CD4-positive, alpha-beta T cell (primary cell): ENCODE data around the gene SELENOP. TPM values are rescaled to one million over a fixed set of nuclear protein-coding genes. Genes with fewer than 3 reads are reported as not detected.

Source experiments
- ATAC-seq: fragments of 200-7000 bp; cut with Tn5 transposase; one replicate; pipeline ENCODE4 v1.10.0; 2022; ENCODE audit warnings: mild to moderate bottlenecking; ENCODE audit not compliant: poor library complexity
- CTCF ChIA-PET: fragments of 350-600 bp; sonication (Branson Sonifier 250); formaldehyde crosslinking; loops from one replicate; lab custom pipeline; 2021; ENCODE audit warnings: antibody characterized with exemption, inconsistent platforms; lab: Charles Lee
- POLR2A ChIA-PET: fragments of 350-600 bp; sonication (Branson Sonifier 250); formaldehyde crosslinking; loops from one replicate; lab custom pipeline; 2021; ENCODE audit warnings: antibody characterized with exemption, inconsistent platforms; lab: Charles Lee
- DNase-seq, 14 experiments: peaks; one replicate each; pipeline ENCODE4 v3.0.0-alpha.2; 2013 to 2020; ENCODE audit warnings: mixed read lengths in 2 of 14
- H3K27ac ChIP-seq, 2 donors: one replicate each; pipeline versions ENCODE4 v1.5.1 to v1.7.0; 2013; ENCODE audit warnings: low read length in 2 of 2, low read depth in 1 of 2, mild to moderate bottlenecking in 1 of 2
- H3K27me3 ChIP-seq, 2 experiments: 1 replicate in 1 of 2; 2 replicates in 1 of 2; pipeline versions ENCODE4 v1.6.1 to v1.7.0; 2013; ENCODE audit warnings: low read length in 2 of 2, control low read depth in 1 of 2, mild to moderate bottlenecking in 1 of 2, moderate library complexity in 1 of 2; ENCODE audit not compliant: insufficient read depth in 2 of 2, control insufficient read depth in 1 of 2
- H3K36me3 ChIP-seq: one replicate; pipeline ENCODE4 v1.6.1; 2013; ENCODE audit warnings: low read length, control low read depth; ENCODE audit not compliant: insufficient read depth
- H3K4me1 ChIP-seq: one replicate; pipeline ENCODE4 v1.6.1; 2013; ENCODE audit warnings: low read length, control low read depth; ENCODE audit not compliant: insufficient read depth
- H3K4me3 ChIP-seq: one replicate; pipeline ENCODE4 v1.5.1; 2013; ENCODE audit warnings: mild to moderate bottlenecking, low read length, moderate library complexity
- H3K9me3 ChIP-seq, 2 experiments: 1 replicate in 1 of 2; 2 replicates in 1 of 2; pipeline versions ENCODE4 v1.6.1 to v1.7.0; 2013; ENCODE audit warnings: low read length in 2 of 2, mild to moderate bottlenecking in 2 of 2, control low read depth in 1 of 2, moderate library complexity in 1 of 2; ENCODE audit not compliant: control insufficient read depth in 1 of 2, insufficient read depth in 1 of 2
- H3K27ac Mint-ChIP-seq: one replicate; pipeline ENCODE4 v1.8.0; 2020; ENCODE audit warnings: mixed read lengths
- H3K27me3 Mint-ChIP-seq: one replicate; pipeline ENCODE4 v1.8.0; 2021; ENCODE audit warnings: mixed read lengths
- H3K36me3 Mint-ChIP-seq: one replicate; pipeline ENCODE4 v1.8.0; 2021; ENCODE audit warnings: low read depth, mixed read lengths
- H3K4me1 Mint-ChIP-seq: one replicate; pipeline ENCODE4 v1.8.0; 2021; ENCODE audit warnings: low read depth, mixed read lengths
- H3K4me3 Mint-ChIP-seq: one replicate; pipeline ENCODE4 v1.8.0; 2020; ENCODE audit warnings: mild to moderate bottlenecking, mixed read lengths
- H3K9me3 Mint-ChIP-seq: one replicate; pipeline ENCODE4 v1.8.0; 2020; ENCODE audit warnings: mixed read lengths
- intact Hi-C, 2 experiments: fragments of 100-400 bp; cut with DNase I in 1 of 2; cut with micrococcal nuclease in 1 of 2; formaldehyde crosslinking; loops; one replicate each; pipeline versions ENCODE4 v1.15.1 to v1.9.0; 2023 to 2025; cut with DNase I, micrococcal nuclease
- total RNA-seq, 174 experiments: library from RNA in 2 of 174; stranded (reverse) in 2 of 174; gene quantifications; one replicate each; pipeline ENCODE4 v1.2.3 and lab custom pipeline; 2021 to 2026
- TF ChIP-seq, protein P1 (sequence below): fragments of 200-600 bp; IDR thresholded peaks from one replicate; pipeline ENCODE4 v1.8.0; 2022; ENCODE audit warnings: antibody characterized with exemption, mild to moderate bottlenecking

The SELENOP gene
- total RNA-seq, 2 experiments from 2014 or later: 0.36 TPM; not detected in 1

DNA sequence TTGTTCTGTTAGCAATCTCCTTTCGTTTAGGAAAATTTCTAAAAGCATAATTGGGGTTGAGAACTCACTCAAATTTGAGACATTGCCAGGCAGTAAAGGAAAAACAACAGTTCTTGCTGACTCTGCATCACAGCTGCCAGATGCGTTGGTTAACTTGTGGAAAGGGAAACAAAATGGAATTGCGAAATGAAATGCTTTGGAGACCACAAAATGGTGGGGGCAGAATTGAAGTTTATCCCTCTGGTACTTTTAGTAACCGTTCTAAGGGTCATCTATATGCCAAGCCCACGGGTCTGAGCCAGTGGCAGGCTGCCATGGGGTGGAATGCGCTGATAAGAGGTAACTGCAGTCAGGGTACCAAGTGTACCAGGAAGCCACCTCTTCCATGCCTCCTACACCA is 28.6 kb upstream of the SELENOP start:
- Histone ChIP-seq H3K4me1 (no peaks in the 10 kb centered on the region), H3K27ac (no peak overlapping the region), H3K36me3 (no peaks in the 10 kb centered on the region), H3K9me3 (peaks cover 0 to 7% of the 10 kb centered on the region in 2 experiments), H3K4me3 (no peak overlapping the region), H3K27me3 (no peaks in the 10 kb centered on the region)
- ATAC-seq (no peak), DNase-seq (no peak)
- no peaks in the 10 kb centered on the region for H3K36me3 Mint-ChIP-seq
- intact Hi-C loops: no loop called here
- TF ChIP-seq, protein P1, sequence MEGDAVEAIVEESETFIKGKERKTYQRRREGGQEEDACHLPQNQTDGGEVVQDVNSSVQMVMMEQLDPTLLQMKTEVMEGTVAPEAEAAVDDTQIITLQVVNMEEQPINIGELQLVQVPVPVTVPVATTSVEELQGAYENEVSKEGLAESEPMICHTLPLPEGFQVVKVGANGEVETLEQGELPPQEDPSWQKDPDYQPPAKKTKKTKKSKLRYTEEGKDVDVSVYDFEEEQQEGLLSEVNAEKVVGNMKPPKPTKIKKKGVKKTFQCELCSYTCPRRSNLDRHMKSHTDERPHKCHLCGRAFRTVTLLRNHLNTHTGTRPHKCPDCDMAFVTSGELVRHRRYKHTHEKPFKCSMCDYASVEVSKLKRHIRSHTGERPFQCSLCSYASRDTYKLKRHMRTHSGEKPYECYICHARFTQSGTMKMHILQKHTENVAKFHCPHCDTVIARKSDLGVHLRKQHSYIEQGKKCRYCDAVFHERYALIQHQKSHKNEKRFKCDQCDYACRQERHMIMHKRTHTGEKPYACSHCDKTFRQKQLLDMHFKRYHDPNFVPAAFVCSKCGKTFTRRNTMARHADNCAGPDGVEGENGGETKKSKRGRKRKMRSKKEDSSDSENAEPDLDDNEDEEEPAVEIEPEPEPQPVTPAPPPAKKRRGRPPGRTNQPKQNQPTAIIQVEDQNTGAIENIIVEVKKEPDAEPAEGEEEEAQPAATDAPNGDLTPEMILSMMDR: no peak
- H3K27me3 Mint-ChIP-seq: peaks cover 19% of the 10 kb centered on the region
- no peaks in the 10 kb centered on the region for H3K4me1 Mint-ChIP-seq
- H3K4me3 Mint-ChIP-seq: no peak overlapping the region
- H3K9me3 Mint-ChIP-seq: no peaks in the 10 kb centered on the region
- POLR2A ChIA-PET: no interaction called here
- CTCF ChIA-PET: no interaction called here
- no peak overlapping the region for H3K27ac Mint-ChIP-seq

DNA sequence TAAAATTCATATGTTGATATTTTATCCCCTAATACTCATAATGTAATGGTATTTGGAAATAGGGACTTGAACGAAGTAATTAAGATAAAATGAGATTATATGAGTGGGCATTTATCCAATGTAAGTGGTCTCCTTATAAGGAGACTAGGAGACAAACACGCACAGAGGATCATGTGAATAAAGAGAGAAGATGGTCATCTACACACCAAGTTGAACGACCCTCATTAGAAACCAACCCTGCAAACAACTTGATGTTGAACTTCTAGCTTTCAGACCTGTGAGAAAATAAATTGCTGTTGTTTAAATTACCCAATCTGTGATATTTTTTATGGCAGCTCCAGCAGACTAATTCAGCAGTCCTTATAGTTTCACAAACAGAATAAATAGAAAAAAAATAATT is 27.5 kb upstream of the SELENOP start:
- Mint-ChIP-seq H3K36me3 (no peaks in the 10 kb centered on the region), H3K9me3 (no peaks in the 10 kb centered on the region), H3K4me1 (no peaks in the 10 kb centered on the region), H3K27me3 (peaks cover 15% of the 10 kb centered on the region), H3K4me3 (no peak overlapping the region), H3K27ac (no peak overlapping the region)
- ChIA-PET CTCF (no interaction called here), POLR2A (no interaction called here)
- ATAC-seq (no peak), DNase-seq (no peak)
- Histone ChIP-seq H3K4me3 (no peak overlapping the region), H3K9me3 (peaks cover 0 to 7% of the 10 kb centered on the region in 2 experiments), H3K27me3 (no peaks in the 10 kb centered on the region), H3K4me1 (no peaks in the 10 kb centered on the region), H3K36me3 (no peaks in the 10 kb centered on the region), H3K27ac (no peak overlapping the region)
- TF ChIP-seq, protein P1: no peak
- intact Hi-C loops: no loop called here

- intact Hi-C loops: no loop called here
- H3K36me3 Mint-ChIP-seq: no peaks in the 10 kb centered on the region
- CTCF ChIA-PET: interaction anchor here (1.2 kb wide), 1 partner anchor 10 kb away, joined by 5 read pairs; no protein-coding TSS in a partner anchor
Observed at GRCh38 chr5:42837601-42838000, 25.9 kb upstream of the SELENOP start.

More at GRCh38 chr5:42837601-42838000, 25.9 kb upstream of the SELENOP start:
- H3K36me3 ChIP-seq: no peaks in the 10 kb centered on the region
- peaks cover under 1% of the 10 kb centered on the region for H3K27me3 Mint-ChIP-seq
- ATAC-seq (no peak), DNase-seq (no peak)
- no peak overlapping the region for H3K4me3 ChIP-seq
- TF ChIP-seq, protein P1: no peak
- H3K4me1 ChIP-seq: no peaks in the 10 kb centered on the region
- H3K9me3 ChIP-seq: peaks cover 0 to 7% of the 10 kb centered on the region in 2 experiments
- POLR2A ChIA-PET: no interaction called here
- no peaks in the 10 kb centered on the region for H3K4me1 Mint-ChIP-seq
- H3K9me3 Mint-ChIP-seq: no peaks in the 10 kb centered on the region
- no peaks in the 10 kb centered on the region for H3K27me3 ChIP-seq
- no peak overlapping the region for H3K27ac Mint-ChIP-seq
- no peak overlapping the region for H3K27ac ChIP-seq
- H3K4me3 Mint-ChIP-seq: no peak overlapping the region
